ENCODE results near the gene FAM20A.

GRCh38 chr17:68580236-68580770 is 20.9 kb downstream of the FAM20A start:
- TF ChIP-seq ZNF274 (IDR thresholded peaks at IDR 0.05; ENCODE audit: low read depth, low read length) = no peak
- TF ChIP-seq YY1 (IDR thresholded peaks at IDR 0.05; ENCODE audit: insufficient read depth, insufficient read length) = no peak
- TF ChIP-seq SUZ12 (IDR thresholded peaks at IDR 0.05; ENCODE audit: extremely low read depth, insufficient read depth, insufficient read length) = no peak

Measured in NT2/D1 (cell line).